GM18508 (cell line): Measurements from ENCODE around the gene HBQ1.
"Not testable (repeated sequence)": the region's sequence is repeated elsewhere in the genome, so short reads cannot be mapped to it uniquely, and the experiment has no call there.

ENCODE experiments used
- ATAC-seq: cut with Tn5 transposase; IDR thresholded peaks from one replicate; pipeline ENCODE4 v1.9.1; 2021; ENCODE audit warnings: moderate number of reproducible peaks; ENCODE audit not compliant: insufficient read depth, unreplicated experiment

HBQ1 gene

GRCh38 chr16:180101-180675, at the start of gene HBQ1:
Gene HBQ1, plus strand, starts transcription at chr16:180459. Its CDS starts 28 bp downstream, at chr16:180487.
- ATAC-seq = no peak

GRCh38 chr16:130533-131173, 49.6 kb upstream of the HBQ1 start:
- ATAC-seq = no peak

- no peak for ATAC-seq
Observed at GRCh38 chr16:132120-132519, 48.1 kb upstream of the HBQ1 start.

- no peak for ATAC-seq
Observed at GRCh38 chr16:133716-134115, 46.5 kb upstream of the HBQ1 start.

GRCh38 chr16:138049-138417, 42.2 kb upstream of the HBQ1 start:
- no peak for ATAC-seq

GRCh38 chr16:140175-140857, 39.9 kb upstream of the HBQ1 start:
- no peak for ATAC-seq

- ATAC-seq = no peak
Observed at GRCh38 chr16:142405-142967, 37.8 kb upstream of the HBQ1 start.

GRCh38 chr16:143047-143446, 37.2 kb upstream of the HBQ1 start:
- ATAC-seq = no peak

GRCh38 chr16:143456-143855, 36.8 kb upstream of the HBQ1 start:
- no peak for ATAC-seq

GRCh38 chr16:144797-145252, 35.4 kb upstream of the HBQ1 start:
- no peak for ATAC-seq

- ATAC-seq = no peak
Observed at GRCh38 chr16:146646-147045, 33.6 kb upstream of the HBQ1 start.

- ATAC-seq = no peak
Observed at GRCh38 chr16:149024-149660, 31.1 kb upstream of the HBQ1 start.

- ATAC-seq = no peak
Observed at GRCh38 chr16:152141-153128, 27.8 kb upstream of the HBQ1 start, which contains the start of gene HBZ. Gene HBZ, plus strand, starts transcription at chr16:152644. Its CDS starts 266 bp downstream, at chr16:152910.

GRCh38 chr16:153129-153521, 27.1 kb upstream of the HBQ1 start:
- not testable (repeated sequence) for ATAC-seq

GRCh38 chr16:153550-154216, 26.6 kb upstream of the HBQ1 start:
- not testable (repeated sequence) for ATAC-seq

- no peak for ATAC-seq
Observed at GRCh38 chr16:154217-155030, 25.8 kb upstream of the HBQ1 start.

- no peak for ATAC-seq
Observed at GRCh38 chr16:155031-155398, 25.2 kb upstream of the HBQ1 start.

- ATAC-seq = no peak
Observed at GRCh38 chr16:159136-159849, 21.0 kb upstream of the HBQ1 start.
